ENCODE results near the gene COL4A2. TPM values are rescaled to one million over a fixed set of nuclear protein-coding genes. Genes with fewer than 3 reads are reported as not detected.
A peak's percentile ranks its signal among the peaks of the same experiment; 100 is the strongest.

Gene COL4A2
- total RNA-seq, 1 donor from 2014 or later: 1,414 TPM

GRCh38 chr13:110440946-110441731, 134.1 kb downstream of the COL4A2 start:
- H3K4me1 Mint-ChIP-seq (ENCODE audit: low read depth, unreplicated experiment): peaks cover 28% of the 10 kb centered on the region
- Histone ChIP-seq H3K9me3 (ENCODE audit: insufficient read depth, low read depth, low read length) (no peaks in the 10 kb centered on the region), H2AFZ (ENCODE audit: low read depth, low read length) (no peak overlapping the region), H3K9ac (ENCODE audit: low read length) (no peak overlapping the region), H3K4me3 (ENCODE audit: insufficient read depth, low read depth, low read length) (no peak overlapping the region), H3K4me2 (ENCODE audit: low read length) (no peak overlapping the region), H3K79me2 (ENCODE audit: insufficient read depth, low read length) (no peaks in the 10 kb centered on the region), H3K36me3 (ENCODE audit: insufficient read depth, low read length) (peaks cover 59% of the 10 kb centered on the region), H3K27ac (ENCODE audit: low read depth, low read length) (no peak overlapping the region), H4K20me1 (ENCODE audit: insufficient read depth, low read length) (peaks cover 10% of the 10 kb centered on the region), H3K27me3 (ENCODE audit: insufficient read depth, low read length) (no peaks in the 10 kb centered on the region), H3K4me1 (ENCODE audit: insufficient read depth, low read length) (peaks cover 40% of the 10 kb centered on the region)
- no peak for DNase-seq (ENCODE audit: low read depth)
- TF ChIP-seq CTCF (IDR thresholded peaks at IDR 0.05; ENCODE audit: insufficient read depth, low read depth, low read length) (no peak), EZH2 (IDR thresholded peaks at IDR 0.05; ENCODE audit: insufficient read depth, low read length) (no peak)
- H3K36me3 Mint-ChIP-seq (ENCODE audit: low read depth, unreplicated experiment): peaks cover 43% of the 10 kb centered on the region
- H3K27ac Mint-ChIP-seq (ENCODE audit: unreplicated experiment): peak overlapping the region; percentile 75
- no peaks in the 10 kb centered on the region for H3K9me3 Mint-ChIP-seq (ENCODE audit: unreplicated experiment)
- no peaks in the 10 kb centered on the region for H3K27me3 Mint-ChIP-seq (ENCODE audit: low read depth, unreplicated experiment)
- no peak overlapping the region for H3K4me3 Mint-ChIP-seq (ENCODE audit: unreplicated experiment)
- FAIRE-seq: no peak

GRCh38 chr13:110442930-110443621, 136.0 kb downstream of the COL4A2 start:
- peaks cover 46% of the 10 kb centered on the region for H3K4me1 Mint-ChIP-seq (ENCODE audit: low read depth, unreplicated experiment)
- Histone ChIP-seq H3K4me3 (ENCODE audit: insufficient read depth, low read depth, low read length) (no peak overlapping the region), H3K4me1 (ENCODE audit: insufficient read depth, low read length) (peaks cover 48% of the 10 kb centered on the region), H3K9ac (ENCODE audit: low read length) (peak overlapping the region; percentile 31), H4K20me1 (ENCODE audit: insufficient read depth, low read length) (peaks cover 10% of the 10 kb centered on the region), H3K4me2 (ENCODE audit: low read length) (peak overlapping the region; percentile 39), H3K9me3 (ENCODE audit: insufficient read depth, low read depth, low read length) (no peaks in the 10 kb centered on the region), H3K27ac (ENCODE audit: low read depth, low read length) (peak overlapping the region; percentile 22), H3K27me3 (ENCODE audit: insufficient read depth, low read length) (no peaks in the 10 kb centered on the region), H3K79me2 (ENCODE audit: insufficient read depth, low read length) (no peaks in the 10 kb centered on the region), H3K36me3 (ENCODE audit: insufficient read depth, low read length) (peaks cover 52% of the 10 kb centered on the region), H2AFZ (ENCODE audit: low read depth, low read length) (no peak overlapping the region)
- H3K9me3 Mint-ChIP-seq (ENCODE audit: unreplicated experiment): no peaks in the 10 kb centered on the region
- H3K27ac Mint-ChIP-seq (ENCODE audit: unreplicated experiment): peak overlapping the region; percentile 47
- H3K4me3 Mint-ChIP-seq (ENCODE audit: unreplicated experiment): no peak overlapping the region
- no peaks in the 10 kb centered on the region for H3K27me3 Mint-ChIP-seq (ENCODE audit: low read depth, unreplicated experiment)
- FAIRE-seq (peak; percentile 89), DNase-seq (ENCODE audit: low read depth) (peak; percentile 41)
- peaks cover 44% of the 10 kb centered on the region for H3K36me3 Mint-ChIP-seq (ENCODE audit: low read depth, unreplicated experiment)
- no peak for TF ChIP-seq EZH2 (IDR thresholded peaks at IDR 0.05; ENCODE audit: insufficient read depth, low read length)
- no peak for TF ChIP-seq CTCF (IDR thresholded peaks at IDR 0.05; ENCODE audit: insufficient read depth, low read depth, low read length)

All from astrocyte (in vitro differentiated cells and primary cell).